Adrenal gland (tissue), 5 donors: ENCODE results near the gene RSU1.

Source experiments
- CTCF ChIP-seq, 6 experiments: fragments of 450-650 bp in 4 of 6; fragments of 200-600 bp in 2 of 6; sonication (generic) in 1 of 6; IDR thresholded peaks; 1 replicate in 5 of 6; 2 replicates in 1 of 6; pipeline versions ENCODE4 v1.5.1 to v1.8.0; 2016 to 2021; ENCODE audit warnings: antibody characterized with exemption in 6 of 6, mild to moderate bottlenecking in 2 of 6, moderate library complexity in 1 of 6
- POLR2A ChIP-seq, 2 donors: fragments of 450-650 bp; IDR thresholded peaks; one replicate each; pipeline ENCODE4 v1.6.1; 2017; ENCODE audit warnings: antibody characterized with exemption in 2 of 2, mild to moderate bottlenecking in 2 of 2, moderate library complexity in 1 of 2
- donor health status: DM: no; HTN: no; CAD: no.

DNA sequence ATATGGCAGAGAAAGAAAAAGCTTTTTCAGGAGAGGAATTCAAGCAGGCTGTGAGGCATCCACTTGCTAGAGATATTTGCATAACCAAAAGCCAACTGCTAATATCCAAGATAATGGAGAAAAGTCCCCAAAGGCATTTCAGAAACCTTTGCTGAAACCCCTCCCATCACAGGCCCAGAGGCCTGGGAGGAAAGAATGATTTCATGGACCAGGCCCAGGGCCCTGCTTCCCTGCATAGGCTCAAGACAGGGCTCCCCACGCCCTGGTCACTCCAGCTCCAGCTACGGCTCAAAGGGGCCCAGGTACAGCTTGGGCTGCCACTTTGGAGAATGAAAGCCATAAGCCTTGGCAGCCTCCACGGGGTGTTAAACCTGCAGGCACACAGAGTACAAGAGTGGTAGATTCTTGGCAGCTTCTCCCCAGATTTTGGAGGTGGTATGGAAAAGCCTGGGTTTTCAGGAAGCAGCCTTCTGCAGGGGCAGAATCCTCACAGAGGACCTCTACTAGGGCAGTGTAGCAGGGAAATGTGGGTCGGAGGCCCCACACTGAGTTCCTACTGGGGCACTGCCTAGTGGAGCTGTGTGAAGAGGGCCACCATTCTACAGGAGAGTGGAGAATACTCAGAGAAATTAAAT lies 5.6 kb upstream of the RSU1 start:
- TF ChIP-seq CTCF (IDR thresholded peaks at IDR 0.05) (no peak), POLR2A (IDR thresholded peaks at IDR 0.05) (no peak)
